Activated CD8-positive, alpha-beta memory T cell treated with anti-CD3 and anti-CD28 coated beads for 4 hours (primary cell): ENCODE data around the gene CDC34.

ENCODE experiments used
- DNase-seq, 2 donors: peaks; one replicate each; pipeline ENCODE4 v3.0.0-alpha.2; 2020; ENCODE audit warnings: low read depth in 2 of 2

Gene CDC34

GRCh38 chr19:531753-532560 lies at the start of gene CDC34:
CDC34 (plus strand) TSS chr19:531760; CDS start chr19:531932, 172 bp downstream.
- DNase-seq, result no peak

DNA sequence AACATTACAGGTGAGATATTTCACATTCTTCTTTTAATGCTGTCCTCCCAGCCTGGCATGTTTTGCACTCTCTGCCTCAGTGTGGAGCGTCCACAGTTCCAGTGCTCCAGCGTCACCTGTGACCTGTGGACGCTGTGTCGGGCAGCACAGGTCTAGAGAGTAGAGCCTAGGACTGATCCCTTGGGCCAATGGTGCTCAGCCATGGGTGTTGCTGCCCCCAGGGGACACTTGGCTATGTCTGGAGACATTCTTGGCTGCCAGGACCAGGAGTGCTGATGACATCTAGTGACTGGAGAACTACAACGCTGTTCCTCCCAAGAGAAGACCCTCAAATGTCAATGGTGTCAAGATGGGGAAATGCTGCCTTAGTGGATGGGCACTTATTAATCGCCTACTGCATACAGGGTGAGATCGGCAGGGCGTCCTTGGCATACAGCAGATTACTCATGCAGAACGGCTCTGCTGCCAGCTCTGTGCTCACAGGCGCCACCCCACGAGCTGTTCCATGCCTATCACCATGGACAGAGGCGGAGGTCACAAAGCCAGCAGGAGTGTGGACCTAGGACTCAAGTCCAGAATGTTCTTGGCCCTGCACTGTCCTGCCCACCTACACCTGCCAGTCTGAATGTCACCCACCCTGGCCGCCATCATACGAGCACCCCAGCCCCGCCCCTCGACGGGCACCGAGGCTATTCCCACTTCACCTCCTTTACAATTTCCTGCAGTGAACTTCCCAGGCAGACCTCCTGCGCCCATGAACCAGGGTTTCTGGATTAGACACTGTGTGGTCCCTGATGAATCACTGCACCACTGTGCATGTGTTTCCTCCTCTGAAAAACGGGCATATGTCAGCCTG lies 49.1 kb upstream of the CDC34 start:
- no peak for DNase-seq

GRCh38 chr19:483332-484072 lies 48.1 kb upstream of the CDC34 start:
- DNase-seq, result no peak

DNA sequence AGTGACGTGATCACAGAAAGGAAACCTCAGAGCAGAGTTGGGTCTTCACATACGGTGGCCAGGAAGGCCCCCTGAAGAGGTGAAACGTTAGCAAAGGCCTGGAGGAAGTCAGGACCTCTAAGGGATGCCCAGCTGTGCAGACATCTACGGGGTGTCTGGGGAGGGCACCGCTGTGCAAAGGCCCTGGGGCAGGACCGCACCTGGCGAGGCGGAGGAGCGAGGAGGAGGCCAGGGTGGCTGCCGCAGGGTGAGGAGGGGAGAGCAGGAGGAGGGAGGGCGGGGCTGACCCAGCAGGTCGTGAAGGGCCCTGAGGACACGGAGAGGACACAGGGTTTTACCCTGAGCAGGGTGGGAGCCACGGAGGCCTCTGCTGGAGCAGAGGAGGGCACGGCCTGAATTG lies 47.1 kb upstream of the CDC34 start:
- no peak for DNase-seq

- DNase-seq, result no peak
Measured at GRCh38 chr19:485077-485476, 46.5 kb upstream of the CDC34 start.

DNA sequence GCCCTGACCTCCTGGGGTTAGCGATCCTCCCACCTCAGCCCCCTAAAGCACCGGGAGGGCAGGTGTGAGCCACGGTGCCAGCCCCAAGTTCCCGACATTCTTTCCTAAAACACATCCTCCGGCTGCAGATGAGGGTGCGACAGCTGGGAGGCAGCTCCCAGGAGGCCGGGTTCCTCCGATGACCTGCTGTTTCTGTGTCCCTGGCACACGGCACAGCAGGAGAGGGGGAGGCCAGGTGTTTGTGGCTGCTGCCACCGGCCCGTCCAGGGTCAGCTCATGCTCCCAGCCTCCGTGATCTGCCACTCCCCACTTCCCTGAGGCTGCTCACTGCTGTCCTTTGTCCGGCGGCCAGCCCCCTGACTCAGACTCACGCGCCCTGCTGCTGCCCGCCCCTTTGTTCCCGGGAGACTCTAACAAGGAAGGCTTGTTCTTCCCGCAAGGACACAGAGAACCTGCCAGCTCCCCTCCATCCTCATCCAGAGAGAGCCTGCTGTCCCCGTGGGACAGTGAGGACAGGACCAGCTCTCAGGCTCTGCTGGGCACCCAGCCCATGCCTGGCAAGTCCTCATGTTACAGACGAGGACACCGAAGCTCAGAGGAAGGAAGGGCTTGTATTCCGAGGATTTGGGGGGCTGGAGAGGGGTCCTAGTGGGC lies 45.9 kb upstream of the CDC34 start:
- DNase-seq, result no peak

DNA sequence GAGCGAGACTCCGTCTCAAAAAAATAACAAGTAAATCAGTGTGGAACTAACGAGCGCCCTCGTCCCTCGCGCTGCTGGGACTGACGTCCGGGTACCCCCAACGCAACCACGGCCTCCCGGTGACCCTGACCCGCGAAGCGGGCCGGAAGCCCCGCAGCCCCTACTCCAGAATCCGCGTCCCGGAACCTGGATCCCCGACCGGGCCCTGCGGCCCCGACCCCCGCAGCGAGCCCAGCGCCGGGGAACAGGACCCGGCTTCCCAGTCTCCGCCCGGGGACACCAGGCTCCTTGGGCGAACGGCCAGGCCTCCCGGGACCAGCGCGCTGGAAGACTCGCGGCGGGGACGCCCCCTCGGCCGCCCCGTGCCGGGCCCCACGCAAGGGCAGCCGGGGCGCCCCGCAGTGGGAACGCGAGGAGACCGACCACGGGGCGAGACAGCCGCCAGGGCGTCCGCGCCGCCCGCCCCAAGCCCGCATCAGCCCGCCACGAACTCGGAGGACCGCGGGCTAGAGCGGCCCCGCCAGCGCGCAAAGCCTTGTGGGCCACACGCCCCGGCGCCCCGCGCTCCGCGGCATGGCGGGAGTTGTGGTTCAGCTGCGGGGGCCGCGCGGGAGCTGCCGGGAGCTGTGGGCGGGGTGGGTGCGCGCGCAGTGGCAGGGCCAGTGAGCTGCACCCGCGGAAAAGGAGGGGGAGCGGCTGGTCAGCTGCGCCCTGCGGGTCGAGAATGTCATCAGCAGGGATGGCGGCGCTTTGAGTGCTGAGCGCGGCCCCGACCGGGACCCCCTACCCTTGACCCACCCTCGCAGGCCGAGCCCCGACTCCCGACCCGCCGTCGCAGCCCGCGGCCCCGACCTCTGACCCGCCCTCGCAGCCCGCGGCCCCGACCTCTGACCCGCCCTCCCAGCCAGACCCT lies 42.8 kb upstream of the CDC34 start:
- peak; percentile 86 for DNase-seq

DNA sequence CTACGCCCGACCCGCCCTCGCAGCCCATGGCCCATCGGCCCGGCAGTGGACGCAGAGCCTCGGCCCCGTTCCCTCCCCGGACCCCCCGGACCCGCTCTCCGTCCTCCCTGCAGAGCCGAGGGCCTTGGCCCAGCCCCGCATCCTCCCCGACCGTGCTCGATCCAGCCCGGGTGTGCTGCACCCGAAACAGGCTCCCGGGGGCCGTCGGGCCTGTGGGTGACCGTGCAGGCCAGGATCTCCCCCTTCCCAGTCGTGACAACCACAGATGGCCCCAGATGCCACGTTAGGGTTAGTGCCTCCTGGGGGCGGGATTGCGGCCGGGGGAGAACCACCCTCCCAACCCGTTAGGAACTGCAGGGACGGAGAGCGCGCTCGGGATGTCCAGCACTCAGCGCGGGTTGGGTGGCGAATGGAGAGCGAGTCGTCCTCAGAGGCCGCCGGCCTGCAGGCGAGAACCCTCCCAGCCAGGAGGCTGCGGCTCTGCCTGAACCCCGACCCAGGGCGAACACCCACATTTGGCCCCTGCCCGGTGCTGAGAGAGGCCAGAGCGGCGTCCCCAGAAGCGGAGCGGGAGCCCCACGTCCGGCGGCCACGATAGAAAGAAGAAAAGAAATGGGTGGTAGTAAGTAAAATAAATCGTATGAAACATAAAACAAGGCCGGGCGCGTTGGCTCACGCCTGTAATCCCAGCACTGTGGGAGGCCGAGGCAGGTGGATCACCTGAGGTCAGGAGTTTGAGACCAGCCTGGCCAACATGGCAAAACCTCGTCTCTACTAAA lies 42.0 kb upstream of the CDC34 start:
- no peak for DNase-seq

GRCh38 chr19:491146-491741 lies 40.3 kb upstream of the CDC34 start:
- DNase-seq, result no peak

DNA sequence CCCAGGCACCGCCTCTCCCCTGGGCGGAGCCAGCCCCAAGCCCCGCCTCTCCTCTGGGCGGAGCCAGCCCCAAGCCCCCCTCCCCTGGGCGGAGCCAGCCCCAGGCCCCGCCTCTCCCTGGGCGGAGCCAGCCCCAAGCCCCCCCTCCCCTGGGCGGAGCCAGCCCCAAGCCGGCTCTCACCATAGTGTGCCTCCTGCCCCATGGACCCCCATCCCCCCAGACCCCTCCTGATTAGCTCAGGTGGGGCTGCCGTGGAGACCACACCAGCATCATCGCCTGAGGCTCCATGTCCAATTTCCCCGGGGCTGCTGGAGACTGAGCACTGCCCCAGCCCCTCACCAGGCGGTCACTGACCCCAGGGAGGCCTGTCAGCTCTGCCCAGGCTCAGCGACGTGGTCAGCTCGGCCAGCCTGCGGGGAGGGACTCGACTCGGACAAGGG lies 39.4 kb upstream of the CDC34 start:
- no peak for DNase-seq

GRCh38 chr19:493391-494170 lies 38.0 kb upstream of the CDC34 start:
- DNase-seq, result no peak

- no peak for DNase-seq
Measured at GRCh38 chr19:494171-495080, 37.1 kb upstream of the CDC34 start.

GRCh38 chr19:495081-495401 lies 36.5 kb upstream of the CDC34 start:
- no peak for DNase-seq

- DNase-seq, result no peak
Measured at GRCh38 chr19:495402-496111, 36.0 kb upstream of the CDC34 start.

- DNase-seq, result no peak
Measured at GRCh38 chr19:496112-496665, 35.4 kb upstream of the CDC34 start, which contains the start of gene MADCAM1. MADCAM1 (plus strand) TSS chr19:496486; CDS start chr19:496500, 14 bp downstream.

DNA sequence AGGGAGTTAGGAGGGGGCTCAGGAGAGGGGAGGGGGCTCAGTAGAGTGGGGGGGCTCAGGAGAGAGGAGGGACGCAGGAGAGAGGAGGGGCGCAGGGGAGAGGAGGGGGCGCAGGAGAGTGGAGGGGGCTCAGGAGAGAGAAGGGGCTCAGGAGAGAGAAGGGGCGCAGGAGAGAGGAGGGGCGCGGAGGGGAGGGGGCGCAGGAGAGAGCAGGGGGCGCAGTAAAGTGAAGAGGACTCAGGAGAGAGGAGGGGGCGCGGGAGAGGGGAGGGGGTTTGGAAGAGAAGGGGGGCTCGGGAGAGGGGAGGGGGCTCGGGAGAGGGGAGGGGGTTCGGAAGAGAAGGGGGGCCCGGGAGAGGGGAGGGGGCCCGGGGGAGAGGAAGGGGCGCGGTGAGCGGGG lies 34.6 kb upstream of the CDC34 start:
- DNase-seq, result no peak

GRCh38 chr19:497491-497868 lies 34.1 kb upstream of the CDC34 start:
- DNase-seq, result no peak
